Breast epithelium (tissue), 3 donors: ENCODE results near the gene PPP6R3.

Experiments used
- POLR2A ChIP-seq: fragments of 450-650 bp; IDR thresholded peaks from one replicate; pipeline ENCODE4 v1.6.1; 2016; ENCODE audit warnings: antibody characterized with exemption, mild to moderate bottlenecking, moderate library complexity
- TF ChIP-seq, protein P1 (sequence below), 3 donors: fragments of 450-650 bp; IDR thresholded peaks; one replicate each; pipeline ENCODE4 v1.5.1; 2016 to 2017; ENCODE audit warnings: antibody characterized with exemption in 3 of 3, mild to moderate bottlenecking in 3 of 3, moderate library complexity in 3 of 3

DNA sequence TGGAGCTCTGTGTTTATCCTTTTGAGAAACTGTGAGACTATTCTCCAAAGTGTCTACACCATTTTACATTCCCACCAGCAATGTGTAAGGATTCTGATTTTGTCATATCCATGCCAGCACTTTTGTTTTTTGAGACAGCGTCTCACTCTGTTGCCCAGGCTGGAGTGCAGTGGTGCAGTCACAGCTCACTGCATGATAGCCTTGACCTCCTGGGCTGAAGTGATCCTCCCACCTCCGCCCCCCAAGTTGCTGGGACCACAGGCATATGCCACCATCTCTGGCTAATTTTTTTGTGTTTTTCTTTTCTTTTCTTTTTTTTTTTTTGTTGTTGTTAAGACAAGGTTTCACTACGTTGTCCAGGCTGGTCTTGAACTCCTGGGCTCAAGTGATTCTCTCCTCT is 35.3 kb downstream of the PPP6R3 start:
- TF ChIP-seq POLR2A = no peak
- TF ChIP-seq, protein P1, sequence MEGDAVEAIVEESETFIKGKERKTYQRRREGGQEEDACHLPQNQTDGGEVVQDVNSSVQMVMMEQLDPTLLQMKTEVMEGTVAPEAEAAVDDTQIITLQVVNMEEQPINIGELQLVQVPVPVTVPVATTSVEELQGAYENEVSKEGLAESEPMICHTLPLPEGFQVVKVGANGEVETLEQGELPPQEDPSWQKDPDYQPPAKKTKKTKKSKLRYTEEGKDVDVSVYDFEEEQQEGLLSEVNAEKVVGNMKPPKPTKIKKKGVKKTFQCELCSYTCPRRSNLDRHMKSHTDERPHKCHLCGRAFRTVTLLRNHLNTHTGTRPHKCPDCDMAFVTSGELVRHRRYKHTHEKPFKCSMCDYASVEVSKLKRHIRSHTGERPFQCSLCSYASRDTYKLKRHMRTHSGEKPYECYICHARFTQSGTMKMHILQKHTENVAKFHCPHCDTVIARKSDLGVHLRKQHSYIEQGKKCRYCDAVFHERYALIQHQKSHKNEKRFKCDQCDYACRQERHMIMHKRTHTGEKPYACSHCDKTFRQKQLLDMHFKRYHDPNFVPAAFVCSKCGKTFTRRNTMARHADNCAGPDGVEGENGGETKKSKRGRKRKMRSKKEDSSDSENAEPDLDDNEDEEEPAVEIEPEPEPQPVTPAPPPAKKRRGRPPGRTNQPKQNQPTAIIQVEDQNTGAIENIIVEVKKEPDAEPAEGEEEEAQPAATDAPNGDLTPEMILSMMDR (IDR thresholded peaks at IDR 0.05) = no peak
